Midbrain (tissue), 1 donor: ENCODE results near the gene TRPC6.
"Not testable (repeated sequence)": the region's sequence is repeated elsewhere in the genome, so short reads cannot be mapped to it uniquely, and the experiment has no call there.

Experiments
- DNase-seq: peaks from one replicate; lab custom pipeline; 2025; lab: John Stamatoyannopoulos, UW

The TRPC6 gene

GRCh38 chr11:101521821-101522220 lies 62.0 kb downstream of the TRPC6 start:
- no peak for DNase-seq

DNA sequence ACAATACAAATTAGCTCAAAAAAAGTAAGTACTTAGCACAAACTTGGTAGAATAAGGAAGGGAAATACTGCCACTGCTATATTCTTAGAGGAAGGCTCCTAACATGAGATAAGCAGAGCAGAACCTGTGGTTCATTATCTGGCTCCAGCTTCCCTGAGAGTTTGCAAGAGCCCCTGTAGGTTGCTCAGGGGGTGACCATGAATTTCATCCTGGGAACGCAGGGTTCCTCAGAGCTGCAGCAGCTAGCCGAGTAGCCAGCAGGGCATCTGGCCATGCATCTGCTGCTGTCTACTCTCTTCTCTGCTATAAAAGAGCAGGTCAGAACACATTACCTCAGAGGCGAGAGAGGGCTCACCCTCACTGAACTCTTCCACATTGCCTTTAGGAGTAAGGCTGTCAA lies 67.3 kb downstream of the TRPC6 start:
- no peak for DNase-seq

- DNase-seq, result no peak
These were observed 72.7 kb downstream of the TRPC6 start for GRCh38 chr11:101511065-101511464.

GRCh38 chr11:101510591-101510990 lies 73.2 kb downstream of the TRPC6 start:
- DNase-seq, result no peak

- no peak for DNase-seq
These were observed 73.9 kb downstream of the TRPC6 start for GRCh38 chr11:101509922-101510321.

DNA sequence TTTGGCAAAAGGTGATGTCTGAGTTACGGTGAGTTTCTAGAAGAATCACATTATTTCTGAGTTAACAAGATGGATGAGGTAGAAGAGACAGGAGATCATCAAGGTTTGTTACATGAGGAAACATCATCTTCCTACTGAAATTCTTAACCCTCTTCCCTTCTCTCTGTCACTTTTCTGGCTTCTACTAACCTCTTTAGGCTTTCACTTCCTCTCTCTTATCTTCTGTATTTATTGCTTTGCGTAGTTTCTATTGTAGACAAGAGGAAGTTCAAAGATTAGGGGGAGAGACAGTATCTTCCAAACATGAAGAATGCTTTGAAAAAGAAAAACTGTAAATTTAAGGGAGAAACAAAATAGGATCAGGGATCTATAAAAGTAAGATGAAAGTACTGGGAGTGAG lies 75.4 kb downstream of the TRPC6 start:
- DNase-seq, result no peak

GRCh38 chr11:101498891-101499290 lies 84.9 kb downstream of the TRPC6 start:
- no peak for DNase-seq

GRCh38 chr11:101497291-101497690 lies 86.5 kb downstream of the TRPC6 start:
- DNase-seq, result no peak

- no peak for DNase-seq
These were observed 96.0 kb downstream of the TRPC6 start for GRCh38 chr11:101487775-101488174.

GRCh38 chr11:101482556-101483124 lies 101.2 kb downstream of the TRPC6 start:
- no peak for DNase-seq

GRCh38 chr11:101478587-101479369 lies 105.0 kb downstream of the TRPC6 start:
- DNase-seq, result no peak

DNA sequence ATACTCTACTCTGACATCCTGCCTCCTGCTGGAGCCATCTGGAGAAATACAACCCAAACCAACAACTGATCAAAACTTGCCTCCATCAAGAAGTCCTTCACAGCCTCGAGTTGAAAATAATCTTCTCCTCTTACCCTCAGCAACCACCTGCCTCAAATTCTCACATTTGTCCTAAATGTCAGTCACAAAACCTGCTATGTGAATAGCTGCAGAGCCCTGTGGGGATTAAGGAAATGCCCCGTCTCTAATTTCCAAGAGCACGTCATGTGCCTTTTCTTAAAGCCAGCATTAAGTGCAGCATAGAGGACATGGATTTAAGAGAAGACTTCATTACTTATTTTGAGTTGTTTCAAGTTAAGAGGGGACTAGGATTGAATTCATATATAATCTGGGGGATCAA lies 105.9 kb downstream of the TRPC6 start:
- no peak for DNase-seq

GRCh38 chr11:101476191-101476590 lies 107.6 kb downstream of the TRPC6 start:
- DNase-seq, result no peak

GRCh38 chr11:101475699-101476098 lies 108.1 kb downstream of the TRPC6 start:
- DNase-seq, result no peak

DNA sequence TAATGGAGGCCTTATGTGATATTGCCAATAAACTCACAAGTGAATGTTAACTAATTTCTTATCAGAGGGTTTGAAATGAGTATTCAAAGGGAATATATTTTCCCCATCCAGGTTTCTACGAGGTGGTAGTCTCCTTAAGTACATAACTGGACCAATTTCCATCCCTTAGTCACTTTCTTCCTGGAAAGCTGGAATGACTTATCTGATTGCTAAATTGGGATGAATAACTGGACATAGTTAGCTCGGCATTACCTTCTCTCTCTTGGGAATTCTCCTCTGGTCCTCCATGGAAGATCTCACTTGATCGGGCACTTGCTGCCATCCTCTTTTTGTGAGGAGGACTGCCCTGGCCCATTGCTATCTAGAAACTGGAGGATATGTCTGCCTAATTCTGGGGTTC lies 109.1 kb downstream of the TRPC6 start:
- no peak for DNase-seq

- DNase-seq, result no peak
These were observed 112.8 kb downstream of the TRPC6 start for GRCh38 chr11:101470881-101471520.

- DNase-seq, result no peak
These were observed 113.4 kb downstream of the TRPC6 start for GRCh38 chr11:101470419-101470818.

- DNase-seq, result no peak
These were observed 117.5 kb downstream of the TRPC6 start for GRCh38 chr11:101466352-101466751.

GRCh38 chr11:101464388-101464787 lies 119.4 kb downstream of the TRPC6 start:
- not testable (repeated sequence) for DNase-seq

- DNase-seq, result no peak
These were observed 124.8 kb downstream of the TRPC6 start for GRCh38 chr11:101459020-101459419.

DNA sequence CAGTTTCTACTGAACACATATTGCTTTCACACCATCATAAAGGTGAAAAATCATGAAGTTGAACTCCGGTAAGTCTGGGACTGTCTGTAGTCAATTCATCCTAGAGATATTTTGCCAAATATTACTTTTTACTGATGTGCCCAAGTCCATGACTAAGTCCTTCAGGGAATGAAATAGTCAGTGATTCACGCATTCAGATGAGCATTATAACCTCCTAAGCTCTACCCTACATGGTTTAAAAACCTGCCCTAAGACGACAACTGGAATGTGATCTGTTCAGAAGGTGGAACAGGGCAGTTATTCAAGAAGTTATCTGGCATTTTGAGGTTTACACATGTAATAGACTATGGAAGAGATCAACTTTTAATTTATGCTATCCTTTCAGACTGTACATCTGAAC lies 125.6 kb downstream of the TRPC6 start:
- DNase-seq, result no peak

DNA sequence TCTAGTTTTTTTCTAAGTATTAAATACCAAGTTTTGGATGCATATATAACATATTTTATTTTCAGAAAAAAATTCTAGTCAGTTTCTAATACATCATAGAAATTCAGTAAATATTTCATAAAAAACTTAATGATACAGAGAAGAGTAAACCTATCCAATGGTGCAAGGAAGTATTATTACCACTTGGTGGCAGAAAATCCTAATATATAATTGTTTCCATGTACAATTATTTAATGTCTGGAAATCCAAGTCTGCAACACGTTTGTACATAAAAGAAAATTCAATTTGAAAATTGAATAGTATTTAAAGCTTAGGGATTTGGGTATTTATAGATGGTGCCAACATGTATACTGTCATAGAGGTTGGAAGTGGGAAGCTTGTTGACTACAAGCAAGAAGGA lies 127.0 kb downstream of the TRPC6 start:
- DNase-seq, result peak; percentile 6

GRCh38 chr11:101453682-101454081 lies 130.1 kb downstream of the TRPC6 start:
- no peak for DNase-seq
